HG02884 (cell line): Measurements from ENCODE around the gene STAT2.
A peak's percentile ranks its signal among the peaks of the same experiment; 100 is the strongest.
"Not testable (repeated sequence)": the region's sequence is repeated elsewhere in the genome, so short reads cannot be mapped to it uniquely, and the experiment has no call there.

Experiments used
- ATAC-seq: cut with Tn5 transposase; IDR thresholded peaks from one replicate; pipeline ENCODE4 v1.9.1; 2021; ENCODE audit warnings: mild to moderate bottlenecking, moderate library complexity; ENCODE audit not compliant: unreplicated experiment

STAT2 gene

GRCh38 chr12:56332512-56333196 lies 27.3 kb downstream of the STAT2 start:
- ATAC-seq, result no peak

DNA sequence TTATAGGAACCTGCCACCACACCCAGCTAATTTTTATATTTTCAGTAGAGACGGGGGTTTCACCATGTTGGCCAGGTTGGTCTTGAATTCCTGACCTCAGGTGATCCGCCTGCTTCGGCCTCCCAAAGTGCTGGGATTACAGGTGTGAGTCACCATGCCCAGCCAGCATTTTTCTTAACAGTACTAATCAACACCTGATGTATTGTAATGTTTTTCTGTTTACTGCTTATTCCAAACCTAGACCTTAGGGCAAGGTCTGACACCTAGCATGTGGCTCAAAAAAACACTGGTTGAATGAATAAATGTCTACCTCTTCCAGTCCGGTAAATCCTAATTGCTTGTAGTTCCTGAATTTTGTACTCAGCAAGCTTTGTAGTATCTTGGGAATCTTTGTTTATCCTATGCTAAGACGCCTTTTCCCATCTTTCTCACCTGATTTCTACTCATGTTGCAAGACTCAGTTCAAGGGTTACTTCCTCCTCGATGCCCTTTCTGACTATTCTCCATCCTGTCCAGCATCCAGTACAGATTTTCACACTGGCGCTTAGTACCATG lies 28.9 kb downstream of the STAT2 start:
- ATAC-seq, result no peak

DNA sequence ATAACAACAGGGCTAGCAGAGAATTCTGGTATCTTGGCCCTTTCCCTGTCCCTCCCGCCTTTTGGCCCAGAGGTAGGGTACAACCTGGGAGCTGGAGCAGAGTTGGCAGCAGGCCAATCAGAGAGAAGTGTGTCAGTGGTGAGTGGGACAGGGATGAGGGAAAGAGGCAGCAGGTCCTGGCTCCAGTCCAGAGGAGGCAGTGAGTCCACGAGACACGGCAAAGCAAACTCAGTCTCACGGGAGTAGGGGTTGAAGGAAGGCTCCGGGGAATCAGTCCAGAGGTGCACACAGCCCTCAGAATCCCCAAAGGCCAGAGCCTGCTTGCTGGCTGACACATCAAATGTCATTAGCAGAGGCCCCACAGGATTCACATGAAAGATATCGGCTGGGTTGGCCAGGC lies 33.4 kb downstream of the STAT2 start:
- no peak for ATAC-seq

DNA sequence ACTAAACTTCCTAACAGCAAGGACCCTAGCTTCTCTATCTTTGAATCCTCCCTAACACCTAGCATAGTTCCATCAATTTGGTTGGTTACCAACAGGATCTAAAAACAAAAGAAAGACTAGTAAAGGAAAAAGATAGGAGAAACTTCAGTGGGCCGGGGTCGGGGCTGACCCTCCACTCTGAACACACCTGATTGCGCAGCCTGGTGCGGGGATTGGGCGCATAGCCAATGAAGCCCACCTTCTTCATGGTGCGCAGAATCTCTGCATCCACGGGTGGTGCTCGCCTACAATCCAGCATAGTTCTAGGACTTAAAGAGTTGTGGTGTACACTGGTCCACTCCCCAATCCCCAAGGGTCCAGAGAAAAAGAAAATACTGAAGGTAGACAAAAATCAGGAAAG lies 33.8 kb downstream of the STAT2 start:
- no peak for ATAC-seq

DNA sequence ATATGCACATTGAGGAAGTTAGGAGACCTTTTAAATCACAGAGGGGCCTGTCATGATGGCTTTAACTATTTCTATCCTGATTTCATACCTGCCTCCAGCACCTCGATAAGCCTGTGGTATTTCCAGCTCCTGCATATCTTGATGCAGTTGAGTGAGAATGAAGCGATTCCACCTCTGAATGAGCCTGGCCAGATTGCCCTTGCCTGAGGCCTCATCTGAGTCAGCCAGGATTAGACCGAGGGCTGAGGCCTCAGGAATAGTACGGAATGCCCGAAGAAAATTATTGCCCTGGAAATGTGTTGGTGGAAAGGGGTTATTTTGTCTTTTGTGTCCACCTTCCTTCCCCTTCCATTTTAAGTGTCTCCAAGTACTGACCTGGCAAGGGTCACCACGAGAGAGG lies 35.7 kb downstream of the STAT2 start:
- ATAC-seq, result no peak

DNA sequence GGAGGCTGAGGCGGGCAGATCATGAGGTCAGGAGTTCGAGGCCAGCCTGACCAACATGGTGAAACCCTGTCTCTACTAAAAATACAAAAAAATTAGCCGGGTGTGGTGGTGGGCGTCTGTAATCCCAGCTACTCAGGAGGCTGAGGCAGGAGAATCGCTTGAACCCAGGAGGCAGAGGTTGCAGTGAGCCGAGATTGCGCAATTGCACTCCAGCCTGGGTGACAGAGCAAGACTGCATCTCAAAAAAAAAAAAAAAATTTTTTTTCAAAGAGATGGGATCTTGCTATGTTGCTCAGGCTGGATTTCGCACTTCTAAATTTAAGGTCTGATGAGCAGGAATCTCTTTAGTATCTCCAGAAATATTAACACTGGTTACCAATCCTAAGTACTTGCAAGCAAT lies 38.3 kb downstream of the STAT2 start:
- ATAC-seq, result not testable (repeated sequence)

DNA sequence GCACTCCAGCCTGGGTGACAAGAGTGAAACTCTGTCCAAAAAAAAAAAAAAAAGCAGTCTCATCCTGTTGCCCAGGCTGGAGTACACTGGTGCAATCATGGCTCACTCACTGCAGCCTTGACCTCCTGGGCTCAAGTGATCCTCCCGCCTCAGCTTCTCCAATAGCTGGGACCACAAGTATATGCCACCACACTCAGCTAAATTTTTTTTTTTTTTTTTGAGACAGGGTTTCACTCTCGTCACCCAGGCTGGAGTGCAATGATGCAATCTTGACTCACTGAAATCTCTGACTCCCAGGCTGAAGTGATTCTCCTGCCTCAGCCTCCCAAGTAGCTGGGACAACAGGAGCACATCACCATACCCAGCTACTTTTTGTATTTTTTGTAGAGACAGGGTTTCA lies 38.9 kb downstream of the STAT2 start:
- ATAC-seq, result no peak

- no peak for ATAC-seq
Observed at GRCh38 chr12:56317675-56318074, 42.2 kb downstream of the STAT2 start.

DNA sequence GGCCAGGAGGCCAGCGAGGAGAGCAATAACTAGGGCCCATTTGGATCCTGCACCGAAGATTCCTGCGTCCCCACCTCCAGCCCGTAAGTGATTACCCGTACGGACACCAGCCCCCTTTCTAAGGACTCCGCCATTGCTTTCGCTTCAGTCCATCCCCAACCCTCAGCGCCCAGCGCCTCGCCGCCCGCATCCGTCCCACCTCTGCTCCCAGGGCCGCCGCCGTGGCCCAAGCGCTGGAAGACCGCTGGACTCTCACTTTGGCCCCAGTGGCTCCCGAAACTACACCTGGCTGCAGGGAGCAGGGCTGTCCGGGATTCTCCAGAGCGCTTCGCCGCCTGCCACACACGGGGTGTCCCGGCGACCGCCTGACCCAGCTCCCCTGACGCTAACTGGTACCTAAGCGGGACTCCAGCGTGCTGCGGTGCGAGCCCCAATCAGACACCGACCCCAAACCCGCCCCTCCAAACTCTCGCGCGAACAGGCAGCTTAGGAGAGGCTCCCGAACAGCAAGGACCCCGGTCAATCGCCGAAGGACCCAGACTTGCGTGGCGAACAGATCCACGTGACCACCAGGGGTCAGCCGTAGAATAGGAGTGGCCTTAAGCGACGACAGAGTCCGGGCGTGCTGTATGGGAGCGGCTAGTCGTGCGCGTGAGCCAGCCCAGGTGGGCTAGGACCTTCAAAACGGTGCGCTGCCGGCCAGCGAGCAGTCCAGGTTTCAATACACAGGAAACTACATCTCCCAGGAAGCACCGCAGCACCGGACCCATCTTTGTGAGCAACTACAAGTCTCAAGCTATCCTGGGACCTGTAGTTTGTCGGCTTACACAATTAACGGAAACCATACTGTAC lies 44.1 kb downstream of the STAT2 start, which contains the start of gene CNPY2:
TSS of gene CNPY2 (minus strand) at position 367 of the 852 bp plus-strand sequence. CDS start 771 bp downstream, outside the sequence.
- peak; percentile 89 for ATAC-seq

- no peak for ATAC-seq
Observed at GRCh38 chr12:56315249-56315621, 44.7 kb downstream of the STAT2 start.

DNA sequence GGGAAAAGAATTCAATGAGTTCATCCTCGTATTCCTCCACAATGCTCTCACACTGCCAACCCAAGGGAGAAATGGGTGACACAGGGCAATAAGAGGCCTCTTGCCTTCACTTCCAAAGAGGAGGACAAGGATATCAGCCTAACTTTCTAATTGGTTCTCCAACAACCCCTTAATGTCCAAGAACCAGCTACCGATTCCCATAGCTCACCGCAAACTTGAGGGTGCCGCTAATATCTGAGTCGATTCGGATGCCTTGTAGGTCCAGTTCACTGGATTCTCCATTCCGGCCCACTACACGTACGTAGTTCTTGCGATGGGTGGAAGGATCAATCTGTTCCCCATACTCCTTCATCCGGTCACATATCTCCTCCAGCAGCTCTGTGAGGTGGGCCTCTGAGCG lies 48.9 kb downstream of the STAT2 start:
- ATAC-seq, result no peak

- ATAC-seq, result no peak
Observed at GRCh38 chr12:56308714-56309113, 51.2 kb downstream of the STAT2 start.

GRCh38 chr12:56307221-56307965 lies 52.5 kb downstream of the STAT2 start:
- no peak for ATAC-seq

GRCh38 chr12:56304872-56305590 lies 54.9 kb downstream of the STAT2 start:
- no peak for ATAC-seq

DNA sequence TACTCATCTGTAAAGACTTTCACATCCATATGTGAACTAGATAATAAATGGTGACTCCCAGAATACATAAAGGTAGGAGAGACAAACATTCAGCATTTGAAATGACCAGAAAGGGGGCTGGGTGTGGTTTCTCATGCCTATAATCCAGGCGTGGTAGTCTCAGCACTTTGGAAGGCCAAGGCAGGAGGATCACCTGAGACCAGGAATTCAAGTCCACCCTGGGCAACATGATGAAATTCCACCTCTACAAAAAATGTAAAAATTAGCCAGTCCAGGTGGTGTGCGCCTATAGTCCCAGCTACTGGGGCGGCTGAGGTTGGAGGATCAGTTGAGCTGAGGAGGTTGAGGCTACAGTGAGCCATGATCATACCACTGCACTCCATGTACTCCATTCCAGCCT lies 55.6 kb downstream of the STAT2 start:
- no peak for ATAC-seq

DNA sequence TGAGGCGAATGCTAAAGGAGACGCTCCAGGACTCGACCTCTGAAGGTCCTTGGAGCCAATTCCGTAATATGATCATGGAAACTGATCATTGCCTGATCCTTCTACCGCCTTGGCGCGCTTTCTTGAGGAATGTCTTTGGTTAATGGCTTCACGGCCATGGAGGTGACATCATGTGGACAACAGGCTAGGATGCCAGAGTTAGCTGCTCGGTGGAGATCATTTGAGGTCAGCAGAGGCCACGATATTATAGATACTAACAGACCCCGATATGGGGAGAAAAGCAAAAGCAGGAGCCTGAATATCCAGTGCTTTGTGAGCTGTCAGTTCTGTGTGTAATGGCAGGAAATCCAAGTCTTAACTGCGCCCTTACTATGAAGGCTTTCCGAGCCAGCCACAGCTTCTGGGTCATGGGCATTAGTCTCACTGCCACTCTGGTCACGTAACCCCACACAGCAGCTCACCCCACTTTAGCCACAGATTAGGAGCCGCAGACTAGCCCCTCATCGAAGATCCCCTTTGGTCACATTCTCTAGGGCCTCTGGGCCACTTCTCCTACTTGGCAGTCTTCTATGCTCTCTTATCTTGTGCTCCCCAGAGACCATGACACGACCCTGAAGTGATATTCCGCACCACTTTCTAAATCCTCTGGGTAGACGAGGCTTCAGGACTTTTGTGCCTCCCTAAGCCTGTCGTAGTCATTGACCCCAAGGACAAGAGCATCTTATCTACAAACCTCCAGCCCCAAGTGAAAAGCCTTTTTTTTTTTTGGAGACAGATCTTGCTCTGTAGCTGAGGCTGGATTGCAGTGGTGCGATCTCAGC lies 59.1 kb downstream of the STAT2 start:
- no peak for ATAC-seq

GRCh38 chr12:56299853-56300643 lies 59.9 kb downstream of the STAT2 start, which contains the start of gene CS:
Gene CS, minus strand, starts transcription at chr12:56300330. Its CDS starts 129 bp downstream, at chr12:56300201.
- ATAC-seq, result peak; percentile 93

DNA sequence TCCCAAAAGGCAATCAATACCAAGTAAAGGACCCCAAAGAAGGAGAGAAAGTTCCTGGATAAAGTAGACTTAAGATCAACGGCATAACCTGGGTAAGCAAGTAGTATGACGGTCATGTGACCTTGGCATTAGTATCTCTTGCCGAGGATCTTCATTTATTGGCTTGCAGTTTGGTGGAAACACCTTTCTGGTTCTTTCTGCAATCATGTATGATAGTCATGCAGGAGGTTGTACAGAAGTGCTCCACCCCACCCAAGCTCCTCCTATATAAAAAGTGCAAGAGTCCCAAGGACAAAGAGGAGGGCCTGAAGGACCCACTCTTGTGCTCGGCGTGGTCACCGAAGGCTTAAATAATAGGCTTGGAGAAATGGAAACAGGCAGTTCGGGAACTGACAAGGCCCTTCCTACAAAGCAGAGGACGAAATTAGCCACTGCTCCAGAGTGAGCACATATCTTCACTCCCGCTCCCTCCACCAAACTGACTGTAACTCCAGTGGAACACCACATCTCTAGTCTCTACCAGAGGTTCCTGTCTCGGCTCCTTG lies 60.5 kb downstream of the STAT2 start:
- ATAC-seq, result no peak

GRCh38 chr12:56298828-56299227 lies 61.1 kb downstream of the STAT2 start:
- no peak for ATAC-seq
